Activated naive CD4-positive, alpha-beta T cell treated with anti-CD3 and anti-CD28 coated beads for 36 hours (primary cell): ENCODE results near the gene LAMB3. TPM values are rescaled to one million over a fixed set of nuclear protein-coding genes. Genes with fewer than 3 reads are reported as not detected.

Experiments
- CTCF ChIA-PET: fragments of 350-600 bp; sonication (Branson Sonifier 250); formaldehyde crosslinking; loops from one replicate; lab custom pipeline; 2021; ENCODE audit warnings: antibody characterized with exemption; lab: Charles Lee
- DNase-seq: peaks from one replicate; pipeline ENCODE4 v3.0.0-alpha.2; 2020
- H3K27ac Mint-ChIP-seq: one replicate; pipeline ENCODE4 v1.8.0; 2021; ENCODE audit warnings: mild to moderate bottlenecking, mixed read lengths
- H3K27me3 Mint-ChIP-seq: one replicate; pipeline ENCODE4 v1.8.0; 2021; ENCODE audit warnings: low read depth, mixed read lengths
- H3K36me3 Mint-ChIP-seq: one replicate; pipeline ENCODE4 v1.8.0; 2021; ENCODE audit warnings: low read depth, mixed read lengths
- H3K4me1 Mint-ChIP-seq: one replicate; pipeline ENCODE4 v1.8.0; 2021; ENCODE audit warnings: low read depth, mixed read lengths
- H3K4me3 Mint-ChIP-seq: one replicate; pipeline ENCODE4 v1.8.0; 2021; ENCODE audit warnings: mild to moderate bottlenecking, moderate library complexity, mixed read lengths
- H3K9me3 Mint-ChIP-seq: one replicate; pipeline ENCODE4 v1.8.0; 2021; ENCODE audit warnings: mixed read lengths
- intact Hi-C: fragments of 100-400 bp; cut with micrococcal nuclease; formaldehyde crosslinking; loops from one replicate; pipeline ENCODE4 v1.15.1; 2023
- total RNA-seq, 2 experiments: library from RNA; stranded (reverse); gene quantifications; one replicate each; pipeline ENCODE4 v1.2.3, GENCODE V29; 2021

The LAMB3 gene
- total RNA-seq, 2 experiments from 2014 or later: 11.8 to 13.0 TPM

DNA sequence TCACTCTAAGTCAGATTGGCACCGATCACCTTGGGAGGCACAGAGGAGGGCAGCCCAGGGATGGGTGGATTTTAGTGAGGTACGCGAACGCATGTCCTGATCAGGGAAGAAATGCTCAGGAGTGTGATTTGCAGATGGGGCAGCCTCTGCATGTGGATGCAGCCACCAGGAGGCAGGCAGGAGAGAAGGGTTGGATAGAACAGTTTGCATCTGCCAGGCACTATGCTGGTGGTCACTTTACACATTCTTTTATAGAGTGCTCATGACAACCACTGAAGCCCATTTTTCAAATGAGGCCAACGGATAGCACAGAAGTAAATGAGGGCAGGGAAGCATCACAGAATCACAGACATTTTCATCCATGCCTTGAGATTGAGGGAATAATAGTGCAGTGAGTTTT lies 5.7 kb downstream of the LAMB3 start:
- no peaks in the 10 kb centered on the region for H3K9me3 Mint-ChIP-seq
- peaks cover 30% of the 10 kb centered on the region for H3K4me1 Mint-ChIP-seq
- CTCF ChIA-PET: interaction anchor here (0.7 to 2.2 kb wide), 4 partner anchors 9 to 47 kb away, joined by 3 to 5 read pairs (median 4); no protein-coding TSS in a partner anchor
- H3K27me3 Mint-ChIP-seq: no peaks in the 10 kb centered on the region
- no peak for DNase-seq
- no peak overlapping the region for H3K4me3 Mint-ChIP-seq
- H3K27ac Mint-ChIP-seq: no peak overlapping the region
- no peaks in the 10 kb centered on the region for H3K36me3 Mint-ChIP-seq
- intact Hi-C loops: loop anchor here (2.0 kb wide), 1 partner anchor 20 kb away; no protein-coding TSS in a partner anchor

- Mint-ChIP-seq H3K27ac (no peak overlapping the region), H3K36me3 (no peaks in the 10 kb centered on the region), H3K4me3 (no peak overlapping the region), H3K4me1 (peaks cover 23% of the 10 kb centered on the region), H3K9me3 (no peaks in the 10 kb centered on the region), H3K27me3 (no peaks in the 10 kb centered on the region)
- intact Hi-C loops: loop anchor here (2.0 kb wide), 1 partner anchor 19 kb away; no protein-coding TSS in a partner anchor
- CTCF ChIA-PET: interaction anchor here (0.7 to 2.2 kb wide), 4 partner anchors 8 to 102 kb away, joined by 3 to 5 read pairs (median 4); no protein-coding TSS in a partner anchor
- DNase-seq: no peak
Measured at GRCh38 chr1:209645574-209646452, 6.4 kb downstream of the LAMB3 start.

DNA sequence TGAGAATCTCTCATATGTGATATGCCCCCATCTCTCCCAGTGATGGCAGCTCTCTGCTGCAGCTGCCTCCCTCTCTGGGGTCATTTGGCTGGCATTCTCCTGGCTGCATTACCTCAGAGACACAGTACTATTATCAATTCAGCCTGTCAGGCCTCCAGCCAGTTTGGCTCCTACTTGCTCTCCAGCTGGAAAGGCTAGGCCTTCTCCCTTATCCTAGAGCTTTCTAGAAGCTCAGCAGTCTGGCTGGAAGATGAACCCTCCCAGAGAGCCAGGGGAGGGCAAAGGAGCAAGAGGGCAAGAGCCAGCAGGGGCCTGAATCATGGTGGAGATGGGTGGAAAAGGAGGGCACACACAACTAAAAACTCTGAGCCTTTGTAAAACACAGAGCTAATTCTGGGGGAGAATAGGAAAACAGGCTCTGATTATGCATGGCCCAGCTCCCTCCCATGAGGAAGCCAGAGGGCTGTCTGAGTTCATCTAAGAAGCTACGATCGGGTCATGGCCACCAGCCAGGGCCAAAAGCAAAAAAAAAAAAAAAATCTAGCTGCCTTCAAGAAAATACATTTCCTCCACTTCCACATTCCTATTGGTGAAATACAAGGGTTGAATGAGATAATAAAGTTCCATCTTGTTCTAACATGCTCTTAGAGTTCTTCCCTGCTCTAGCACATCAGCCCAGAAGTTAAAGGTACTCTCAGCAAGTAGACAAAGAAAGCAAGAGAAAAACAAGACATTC lies 8.8 kb downstream of the LAMB3 start:
- intact Hi-C loops: no loop called here
- Mint-ChIP-seq H3K4me3 (no peak overlapping the region), H3K4me1 (peaks cover 3% of the 10 kb centered on the region), H3K27me3 (no peaks in the 10 kb centered on the region), H3K27ac (no peak overlapping the region), H3K9me3 (no peaks in the 10 kb centered on the region), H3K36me3 (no peaks in the 10 kb centered on the region)
- CTCF ChIA-PET: interaction anchor here (0.9 to 2.1 kb wide), 7 partner anchors 10 to 105 kb away, joined by 3 to 9 read pairs (median 4); no protein-coding TSS in a partner anchor
- no peak for DNase-seq

GRCh38 chr1:209642816-209643215 lies 9.4 kb downstream of the LAMB3 start:
- Mint-ChIP-seq H3K9me3 (no peaks in the 10 kb centered on the region), H3K36me3 (no peaks in the 10 kb centered on the region), H3K27ac (no peak overlapping the region), H3K4me1 (no peaks in the 10 kb centered on the region), H3K4me3 (no peak overlapping the region), H3K27me3 (no peaks in the 10 kb centered on the region)
- no peak for DNase-seq
- intact Hi-C loops: no loop called here
- CTCF ChIA-PET: interaction anchor here (0.7 to 2.1 kb wide), 7 partner anchors 10 to 221 kb away, joined by 3 to 9 read pairs (median 4); no protein-coding TSS in a partner anchor

- no peak overlapping the region for H3K27ac Mint-ChIP-seq
- no peak for DNase-seq
- no peaks in the 10 kb centered on the region for H3K36me3 Mint-ChIP-seq
- no peaks in the 10 kb centered on the region for H3K27me3 Mint-ChIP-seq
- no peaks in the 10 kb centered on the region for H3K4me1 Mint-ChIP-seq
- no peak overlapping the region for H3K4me3 Mint-ChIP-seq
- CTCF ChIA-PET: interaction anchor here (0.6 to 1.5 kb wide), 3 partner anchors 14 to 129 kb away, joined by 3 to 4 read pairs (median 4); no protein-coding TSS in a partner anchor
- intact Hi-C loops: no loop called here
- no peaks in the 10 kb centered on the region for H3K9me3 Mint-ChIP-seq
Measured at GRCh38 chr1:209641832-209642172, 10.4 kb downstream of the LAMB3 start.

DNA sequence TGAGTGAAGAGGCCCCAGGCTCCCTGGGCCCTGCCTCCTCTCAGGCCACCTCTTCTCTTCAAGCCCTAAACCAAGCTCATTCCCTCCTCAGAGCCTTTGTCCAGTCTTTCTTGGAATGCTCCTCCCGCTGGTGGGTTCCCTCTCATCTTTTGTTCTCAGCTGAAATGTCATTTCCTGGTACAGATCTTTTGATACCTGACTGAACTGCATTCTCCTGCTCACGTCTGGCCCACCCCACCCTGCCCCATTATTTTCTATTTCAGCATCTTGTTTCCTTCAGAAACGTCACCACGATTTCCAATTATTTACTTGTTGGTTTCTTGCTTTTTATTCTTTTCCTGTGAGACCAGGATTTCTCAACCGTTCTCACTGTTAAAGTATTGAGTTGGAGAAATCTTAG lies 16.4 kb downstream of the LAMB3 start:
- intact Hi-C loops: no loop called here
- Mint-ChIP-seq H3K4me1 (peaks cover 6% of the 10 kb centered on the region), H3K4me3 (no peak overlapping the region), H3K36me3 (no peaks in the 10 kb centered on the region), H3K27ac (no peak overlapping the region), H3K9me3 (no peaks in the 10 kb centered on the region), H3K27me3 (no peaks in the 10 kb centered on the region)
- DNase-seq: no peak
- CTCF ChIA-PET: no interaction called here

DNA sequence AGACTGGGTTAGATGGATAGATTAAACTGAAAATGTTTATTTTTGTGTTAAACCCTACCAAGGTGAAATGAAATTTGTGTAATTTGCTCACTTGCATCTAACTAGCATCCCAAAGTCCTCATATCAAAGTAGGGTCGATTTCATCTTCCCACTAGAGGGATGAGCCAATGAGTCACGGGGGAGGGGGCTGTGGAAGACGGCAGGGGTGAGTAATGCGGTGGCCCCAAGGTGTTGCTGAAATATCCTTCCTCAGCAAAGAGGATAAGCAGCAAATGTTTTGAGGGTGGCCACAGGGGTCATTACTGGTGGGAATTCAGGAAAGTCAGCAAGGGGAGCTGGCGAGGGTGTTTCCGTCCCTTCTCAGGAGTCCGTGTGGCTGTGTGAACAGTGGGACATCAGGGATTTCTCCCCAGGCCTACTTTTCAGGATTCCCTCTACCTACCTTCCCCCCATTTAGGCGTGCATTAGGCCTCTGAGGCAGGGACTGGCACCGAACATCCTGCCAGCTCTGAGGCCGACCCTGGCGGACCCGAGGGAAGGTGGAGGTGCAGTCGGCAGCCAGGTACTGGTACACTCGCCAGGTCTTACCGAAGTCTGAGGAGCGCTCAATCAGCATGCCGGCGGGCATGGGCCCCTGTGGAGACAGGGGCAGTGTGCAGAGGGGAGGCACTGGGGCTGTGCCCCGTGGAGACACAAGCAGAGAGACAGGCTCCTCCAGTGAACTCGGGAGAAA lies 18.1 kb downstream of the LAMB3 start:
- DNase-seq: no peak
- H3K27ac Mint-ChIP-seq: no peak overlapping the region
- H3K4me1 Mint-ChIP-seq: peaks cover 9% of the 10 kb centered on the region
- H3K27me3 Mint-ChIP-seq: no peaks in the 10 kb centered on the region
- H3K9me3 Mint-ChIP-seq: no peaks in the 10 kb centered on the region
- CTCF ChIA-PET: interaction anchor here (0.9 to 1.1 kb wide), 2 partner anchors 41 to 49 kb away, joined by 3 read pairs; partner anchors contain the start of gene G0S2
- H3K4me3 Mint-ChIP-seq: no peak overlapping the region
- H3K36me3 Mint-ChIP-seq: no peaks in the 10 kb centered on the region
- intact Hi-C loops: no loop called here

DNA sequence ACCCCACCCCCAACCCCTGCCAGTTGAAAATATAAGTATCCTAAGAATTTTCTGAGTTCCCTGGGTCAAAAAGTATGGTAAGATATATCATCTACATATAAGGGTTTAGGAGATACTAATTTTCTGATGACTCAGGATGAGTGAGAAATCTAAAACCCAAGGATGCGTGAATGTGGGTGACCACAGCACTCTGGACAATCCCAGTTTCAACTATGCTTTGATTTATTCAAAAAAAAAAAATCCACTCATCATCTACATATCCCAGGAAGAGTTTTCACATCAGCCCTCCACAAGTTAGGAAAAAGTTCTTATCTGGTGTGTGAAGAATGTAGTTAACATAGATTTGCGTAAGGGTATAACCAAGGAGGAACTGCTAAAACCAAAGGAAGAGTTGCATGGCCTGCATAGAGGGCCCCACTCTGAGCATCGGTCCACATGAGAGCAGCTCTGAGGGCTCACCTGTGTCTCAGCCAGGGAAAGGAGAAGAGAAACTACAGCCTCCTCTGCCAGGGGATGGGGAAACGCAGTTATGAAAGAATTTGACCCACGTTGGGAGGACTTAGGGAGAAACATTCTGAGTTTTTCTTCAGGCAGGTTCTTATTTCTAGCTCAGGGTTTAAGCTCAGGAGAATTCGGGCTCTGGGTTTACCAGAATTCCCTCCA lies 18.8 kb downstream of the LAMB3 start:
- intact Hi-C loops: no loop called here
- Mint-ChIP-seq H3K27me3 (no peaks in the 10 kb centered on the region), H3K4me1 (peaks cover 16% of the 10 kb centered on the region), H3K27ac (no peak overlapping the region), H3K4me3 (no peak overlapping the region), H3K36me3 (no peaks in the 10 kb centered on the region), H3K9me3 (no peaks in the 10 kb centered on the region)
- no peak for DNase-seq
- CTCF ChIA-PET: no interaction called here

DNA sequence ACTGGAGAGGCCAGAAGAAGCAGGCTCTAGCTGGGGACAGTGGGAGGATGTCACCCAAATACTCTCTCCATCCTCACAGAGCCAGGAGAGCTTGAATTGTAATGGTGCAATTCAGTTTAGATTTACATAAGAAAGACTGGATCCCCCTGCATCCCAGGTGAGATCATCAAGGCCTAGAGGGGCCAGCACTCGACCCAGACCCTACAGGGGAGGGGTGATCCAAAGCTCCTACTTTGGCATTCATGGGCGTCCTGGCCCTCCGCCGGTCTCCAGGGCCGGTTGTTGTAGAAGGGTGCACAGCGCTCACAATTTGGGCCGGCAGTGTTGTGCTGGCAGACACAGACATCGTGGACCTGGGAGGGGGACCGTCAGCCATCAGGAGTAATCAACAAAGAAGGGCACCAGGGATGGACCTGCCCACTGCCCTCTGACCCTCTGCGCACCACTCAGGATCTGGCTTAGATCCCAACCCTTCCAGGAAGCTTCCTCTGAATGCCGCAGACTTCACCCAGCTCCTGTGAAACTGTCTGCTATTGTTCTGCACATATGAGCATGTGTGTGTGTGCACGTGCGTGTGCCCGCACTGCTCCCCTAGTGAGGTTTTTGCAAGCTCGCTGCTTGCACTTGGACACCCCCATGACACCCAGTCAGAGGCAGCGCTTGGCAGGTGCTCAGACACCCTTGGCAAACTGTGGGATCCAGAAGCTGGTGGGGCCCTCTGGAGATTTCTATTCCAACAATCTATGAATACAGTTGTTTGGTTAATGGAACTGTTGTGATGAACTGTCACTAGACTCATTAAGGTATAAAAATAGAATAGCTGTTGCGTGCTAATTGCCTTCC lies 21.6 kb downstream of the LAMB3 start:
- DNase-seq: no peak
- no peaks in the 10 kb centered on the region for H3K27me3 Mint-ChIP-seq
- H3K9me3 Mint-ChIP-seq: no peaks in the 10 kb centered on the region
- peaks cover 21% of the 10 kb centered on the region for H3K4me1 Mint-ChIP-seq
- no peaks in the 10 kb centered on the region for H3K36me3 Mint-ChIP-seq
- H3K27ac Mint-ChIP-seq: no peak overlapping the region
- CTCF ChIA-PET: interaction anchor here (0.6 to 3.5 kb wide), 16 partner anchors 12 to 118 kb away, joined by 3 to 43 read pairs (median 5); partner anchors contain the start of gene G0S2
- intact Hi-C loops: no loop called here
- H3K4me3 Mint-ChIP-seq: no peak overlapping the region

DNA sequence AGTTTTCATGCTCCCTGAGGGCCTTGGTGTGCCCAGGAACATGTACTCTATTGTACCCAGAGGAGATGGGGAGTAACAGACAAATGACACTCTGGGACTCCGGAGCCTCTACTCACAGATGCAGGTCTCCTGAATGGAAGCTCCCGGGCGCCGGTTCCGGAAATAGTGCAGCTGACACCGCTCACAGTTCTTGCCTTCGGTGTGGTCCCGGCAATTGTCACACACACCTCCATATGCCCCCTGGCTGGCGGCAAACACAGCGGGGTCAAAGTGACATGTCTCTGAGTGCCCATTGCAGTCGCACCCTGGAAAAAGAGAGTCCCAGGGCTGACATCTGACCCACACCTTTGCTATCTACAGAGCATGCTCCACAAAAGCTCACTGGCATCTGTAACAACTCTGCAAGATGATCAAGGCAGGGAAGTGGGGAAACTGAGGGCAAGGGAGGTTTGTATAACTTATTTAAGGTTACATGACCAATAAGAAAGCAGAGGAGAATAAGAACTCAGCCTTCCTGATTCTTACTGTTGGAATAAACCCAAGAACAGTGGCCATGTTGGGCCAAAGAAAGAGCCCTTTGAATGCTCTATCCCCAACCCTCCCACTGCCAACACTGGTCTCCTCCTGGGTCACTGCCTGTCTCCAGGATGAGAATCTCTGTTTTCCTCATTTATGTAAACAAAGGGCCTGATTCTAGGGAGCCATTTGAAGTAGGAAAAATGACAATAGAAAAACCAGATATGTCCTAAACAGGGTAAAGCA lies 22.4 kb downstream of the LAMB3 start:
- intact Hi-C loops: no loop called here
- CTCF ChIA-PET: interaction anchor here (0.6 to 3.5 kb wide), 17 partner anchors 13 to 119 kb away, joined by 3 to 43 read pairs (median 5); partner anchors contain the start of gene CAMK1G
- no peak for DNase-seq
- H3K4me1 Mint-ChIP-seq: peaks cover 16% of the 10 kb centered on the region
- H3K27ac Mint-ChIP-seq: no peak overlapping the region
- no peaks in the 10 kb centered on the region for H3K36me3 Mint-ChIP-seq
- H3K9me3 Mint-ChIP-seq: no peaks in the 10 kb centered on the region
- H3K27me3 Mint-ChIP-seq: no peaks in the 10 kb centered on the region
- H3K4me3 Mint-ChIP-seq: no peak overlapping the region
